K562 (cell line): Measurements from ENCODE around the gene DCTN5. TPM values are rescaled to one million over a fixed set of nuclear protein-coding genes. Genes with fewer than 3 reads are reported as not detected.
A peak's percentile ranks its signal among the peaks of the same experiment; 100 is the strongest.

Source experiments
- CREB1 ChIP-seq, 2 experiments: sonication (generic) in 1 of 2; formaldehyde crosslinking in 1 of 2; IDR thresholded peaks; 2 replicates each; pipeline versions ENCODE4 v1.6.1 to v1.8.0; 2012 to 2022; ENCODE audit warnings: inconsistent platforms in 1 of 2, mild to moderate bottlenecking in 1 of 2, missing genetic modification reagents in 1 of 2, moderate library complexity in 1 of 2
- JUN ChIP-seq, 2 experiments: sonication (generic) in 1 of 2; formaldehyde crosslinking in 1 of 2; IDR thresholded peaks; 2 replicates each; pipeline versions ENCODE4 v1.6.1 to v1.8.0; 2012 to 2022; ENCODE audit warnings: borderline replicate concordance in 2 of 2, mild to moderate bottlenecking in 2 of 2, improper control_type of control experiment in 1 of 2, low read depth in 1 of 2, low read length in 1 of 2, missing genetic modification reagents in 1 of 2
- KDM4B ChIP-seq, 2 experiments: fragments of 450-650 bp in 1 of 2; sonication (generic) in 1 of 2; IDR thresholded peaks; 2 replicates each; pipeline ENCODE4 v1.6.1; 2016 to 2017; ENCODE audit warnings: borderline replicate concordance in 2 of 2, antibody characterized with exemption in 1 of 2, low read depth in 1 of 2, mild to moderate bottlenecking in 1 of 2
- MAX ChIP-seq: sonication (generic); formaldehyde crosslinking; IDR thresholded peaks from 2 replicates; pipeline ENCODE4 v1.9.0; 2022; ENCODE audit warnings: mild to moderate bottlenecking, missing genetic modification reagents
- MXI1 ChIP-seq: IDR thresholded peaks from 2 replicates; pipeline ENCODE4 v1.6.1; 2011; ENCODE audit warnings: low read depth, mild to moderate bottlenecking, improper control_type of control experiment, low read length
- NCOA6 ChIP-seq: fragments of 450-650 bp; IDR thresholded peaks from 2 replicates; pipeline ENCODE4 v1.6.1; 2017; ENCODE audit warnings: mild to moderate bottlenecking
- NR2C2 ChIP-seq, 2 experiments: fragments of 200-800 bp in 1 of 2; sonication (Bioruptor generic) in 1 of 2; sonication (generic) in 1 of 2; formaldehyde crosslinking in 1 of 2; IDR thresholded peaks; 2 replicates each; pipeline versions ENCODE4 v1.6.1 to v1.8.0; 2016 to 2022; ENCODE audit warnings: mild to moderate bottlenecking in 1 of 2, missing compliant biosample characterization in 1 of 2, missing genetic modification characterization in 1 of 2, missing genetic modification reagents in 1 of 2
- PTTG1 ChIP-seq: fragments of 450-650 bp; IDR thresholded peaks from 2 replicates; pipeline ENCODE4 v1.6.1; 2016; ENCODE audit warnings: low read depth, mild to moderate bottlenecking, missing genetic modification characterization, missing compliant biosample characterization
- RBFOX2 ChIP-seq: fragments of 200-400 bp; formaldehyde crosslinking; IDR thresholded peaks from 2 replicates; pipeline ENCODE4 v1.6.1; 2017; ENCODE audit warnings: low read depth, mild to moderate bottlenecking, low read length, moderate library complexity
- SIX5 ChIP-seq, 2 experiments: IDR thresholded peaks; 2 replicates each; pipeline ENCODE4 v1.6.1; 2011; ENCODE audit warnings: low read length in 2 of 2, borderline replicate concordance in 1 of 2, low read depth in 1 of 2, mild to moderate bottlenecking in 1 of 2, moderate library complexity in 1 of 2; ENCODE audit not compliant: insufficient read depth in 1 of 2
- SMC3 ChIP-seq: conservative IDR thresholded peaks from 2 replicates; pipeline ENCODE4 v1.6.1; 2011; ENCODE audit warnings: low read depth, low read length, improper control_type of control experiment; ENCODE audit not compliant: insufficient read depth
- SNRNP70 ChIP-seq: fragments of 200-400 bp; formaldehyde crosslinking; optimal IDR thresholded peaks from 2 replicates; pipeline ENCODE3; 2017; ENCODE audit warnings: low read depth, low read length
- USF2 ChIP-seq: sonication (generic); formaldehyde crosslinking; IDR thresholded peaks from 2 replicates; pipeline ENCODE4 v1.5.0; 2020; ENCODE audit warnings: missing genetic modification reagents
- ZBTB49 ChIP-seq: sonication (generic); formaldehyde crosslinking; IDR thresholded peaks from 2 replicates; pipeline ENCODE4 v1.8.0; 2022; ENCODE audit warnings: missing genetic modification reagents, mild to moderate bottlenecking, borderline replicate concordance
- ZNF592 ChIP-seq: fragments of 450-650 bp; IDR thresholded peaks from 2 replicates; pipeline ENCODE4 v1.6.1; 2017; ENCODE audit warnings: antibody characterized with exemption, mild to moderate bottlenecking
- ZNF699 ChIP-seq: fragments of 250-450 bp; sonication (Bioruptor Pico); IDR thresholded peaks from 2 replicates; pipeline ENCODE4 v1.8.0; 2021; ENCODE audit warnings: mild to moderate bottlenecking, moderate library complexity; ENCODE audit not compliant: insufficient replicate concordance
- polyA plus RNA-seq, 8 experiments: library from polyadenylated mRNA; depleted of rRNA in 4 of 8; stranded (reverse) in 5 of 8; unstranded in 3 of 8; fragments of >200 nt; fragmentation: Nextera tagmentation in 2 of 8; fragmentation: Illumina TruSeq in 1 of 8; extraction: Ambion mirVana in 2 of 8; extraction: Trizol in 1 of 8; gene quantifications; 2 replicates each; pipeline versions ENCODE4 v1.2.1 to v1.2.3, GENCODE V29; 2011 to 2014; ENCODE audit warnings: inconsistent platforms in 1 of 8, missing spikeins in 1 of 8
- total RNA-seq, 7 experiments: library from RNA; depleted of rRNA in 6 of 7; stranded (reverse); fragments of >200 nt in 6 of 7; fragmentation: Illumina TruSeq in 2 of 7; extraction: Trizol in 2 of 7; gene quantifications; 2 replicates each; pipeline versions ENCODE4 v1.2.1 to v1.2.3, GENCODE V29; 2011 to 2021; ENCODE audit warnings: low replicate concordance in 1 of 7

The DCTN5 gene
- total and polyA plus RNA-seq, 9 of the 15 experiments (the other 6 are each of a cell fraction or from before 2014, with no cell fraction given): 35.8 to 149 (median 75.9) TPM

- TF ChIP-seq CREB1 (IDR thresholded peaks at IDR 0.05): peak; percentile 42; the same call in 1 of the 2 replicates
- TF ChIP-seq CREB1 (CRISPR knock-in tag; IDR thresholded peaks at IDR 0.05): peak; percentile 78
- peak; percentile 94 for TF ChIP-seq MAX (CRISPR knock-in tag)
- no peak; a peak in 1 of 4 replicates for TF ChIP-seq KDM4B (IDR thresholded peaks at IDR 0.05; ENCODE audit: borderline replicate concordance in 2 of 2, low read depth in 1 of 2)
- TF ChIP-seq RBFOX2: peak; percentile 96
- no peak for TF ChIP-seq SNRNP70
- peak; percentile 63; the same call in 1 of the 2 replicates for TF ChIP-seq ZNF592
- TF ChIP-seq ZNF699 (CRISPR knock-in tag): no peak
- peak; percentile 88 for TF ChIP-seq USF2 (CRISPR knock-in tag)
- 0 out of 2 replicates have a peak, but pooled peaks have one; percentile 14 for TF ChIP-seq JUN (IDR thresholded peaks at IDR 0.05; ENCODE audit: borderline replicate concordance, low read depth, low read length)
- TF ChIP-seq JUN (CRISPR knock-in tag; IDR thresholded peaks at IDR 0.05; ENCODE audit: borderline replicate concordance): no peak
- TF ChIP-seq NCOA6: no peak
- peak; percentile 44 to 56; a peak in 2 of 4 replicates for TF ChIP-seq SIX5 (IDR thresholded peaks at IDR 0.05; ENCODE audit: borderline replicate concordance in 1 of 2, insufficient read depth in 1 of 2, low read depth in 1 of 2, low read length in 2 of 2)
- no peak for TF ChIP-seq PTTG1 (tag)
- TF ChIP-seq ZBTB49 (CRISPR knock-in tag): 0 out of 2 replicates have a peak, but pooled peaks have one; percentile 55
- no peak for TF ChIP-seq SMC3
- TF ChIP-seq MXI1: peak; percentile 71
- TF ChIP-seq NR2C2 (CRISPR knock-in tag; IDR thresholded peaks at IDR 0.05): no peak
- peak; percentile 67 for TF ChIP-seq NR2C2 (tag; IDR thresholded peaks at IDR 0.05)
These were observed at the start of gene DCTN5, which contains the start of gene PALB2 (continued) for GRCh38 chr16:23640931-23641765.
